ENCODE measurements around the gene PKNOX2. TPM values are rescaled to one million over a fixed set of nuclear protein-coding genes. Genes with fewer than 3 reads are reported as not detected.

The PKNOX2 gene, protein sequence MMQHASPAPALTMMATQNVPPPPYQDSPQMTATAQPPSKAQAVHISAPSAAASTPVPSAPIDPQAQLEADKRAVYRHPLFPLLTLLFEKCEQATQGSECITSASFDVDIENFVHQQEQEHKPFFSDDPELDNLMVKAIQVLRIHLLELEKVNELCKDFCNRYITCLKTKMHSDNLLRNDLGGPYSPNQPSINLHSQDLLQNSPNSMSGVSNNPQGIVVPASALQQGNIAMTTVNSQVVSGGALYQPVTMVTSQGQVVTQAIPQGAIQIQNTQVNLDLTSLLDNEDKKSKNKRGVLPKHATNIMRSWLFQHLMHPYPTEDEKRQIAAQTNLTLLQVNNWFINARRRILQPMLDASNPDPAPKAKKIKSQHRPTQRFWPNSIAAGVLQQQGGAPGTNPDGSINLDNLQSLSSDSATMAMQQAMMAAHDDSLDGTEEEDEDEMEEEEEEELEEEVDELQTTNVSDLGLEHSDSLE
- total RNA-seq = 7.6 TPM
- long read RNA-seq, partial matches to known transcripts = 0 of 4 reads
- long read RNA-seq, other reads (novel, unspliced or antisense) = 4 of 4 reads

DNA sequence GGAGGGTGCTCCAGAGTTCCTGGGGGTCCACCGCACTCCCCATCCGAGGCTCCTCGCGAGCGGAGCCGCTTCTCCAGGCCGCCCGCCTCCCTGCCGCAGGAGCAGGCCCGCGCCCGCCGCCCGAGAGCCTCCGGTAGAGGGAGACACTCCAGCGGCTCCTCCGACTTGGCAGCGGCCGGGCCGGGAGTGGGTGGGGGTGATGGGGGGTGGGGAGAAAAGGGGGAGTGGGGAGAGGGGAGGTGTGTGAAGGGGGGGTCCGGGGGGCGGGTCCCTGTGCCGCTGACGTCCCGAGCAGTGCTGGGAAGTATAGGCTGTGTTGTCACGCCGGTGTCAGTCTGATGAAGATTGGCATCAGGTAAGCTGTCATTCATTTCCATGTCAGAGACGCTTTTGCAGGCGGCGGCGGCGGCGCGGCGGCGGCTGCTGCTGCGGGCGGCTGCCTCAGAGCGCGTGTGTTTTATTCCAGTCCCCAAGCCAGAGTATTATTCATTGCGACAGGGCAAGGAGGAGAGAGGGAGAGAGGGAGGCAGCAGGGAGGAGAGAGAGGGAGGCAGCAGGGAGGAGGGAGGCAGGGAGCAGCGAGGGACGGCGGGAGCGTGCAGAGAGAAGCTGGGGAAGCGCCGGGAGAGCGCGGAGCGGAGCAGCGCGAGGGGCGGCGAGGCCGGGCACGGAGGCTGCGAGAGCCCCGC is at the start of gene PKNOX2:
Gene PKNOX2, plus strand, starts transcription at position 330 of the 689 bp plus-strand sequence. CDS start 186,555 bp downstream, outside the sequence.
- ATAC-seq (peak; percentile 84), DNase-seq (peak; percentile 90)
- intact Hi-C loops (cut with micrococcal nuclease) = loop anchor here (10.0 kb wide), 2 partner anchors 190 to 240 kb away; no protein-coding TSS in a partner anchor

DNA sequence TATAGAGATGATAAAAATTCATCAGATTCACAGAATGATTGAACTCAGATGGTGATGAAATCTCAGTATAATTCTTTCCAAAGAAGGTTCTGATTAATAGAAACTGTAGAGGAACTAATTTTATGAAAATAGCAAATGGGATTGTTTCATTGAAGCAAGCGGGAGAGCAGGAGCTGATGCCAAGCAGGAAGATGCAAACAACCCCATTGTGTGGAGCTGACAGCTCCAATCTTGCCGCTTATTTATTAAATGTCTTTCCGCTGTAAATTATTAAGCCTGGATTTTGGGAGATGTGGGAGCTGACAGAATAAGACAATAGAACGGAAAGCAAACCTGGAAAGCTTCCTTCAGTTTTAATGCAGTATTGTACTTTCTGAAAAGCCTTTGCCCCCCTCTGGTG is 47.1 kb upstream of the PKNOX2 start:
- no peak for ATAC-seq
- DNase-seq = no peak
- intact Hi-C loops (cut with micrococcal nuclease) = no loop called here

DNA sequence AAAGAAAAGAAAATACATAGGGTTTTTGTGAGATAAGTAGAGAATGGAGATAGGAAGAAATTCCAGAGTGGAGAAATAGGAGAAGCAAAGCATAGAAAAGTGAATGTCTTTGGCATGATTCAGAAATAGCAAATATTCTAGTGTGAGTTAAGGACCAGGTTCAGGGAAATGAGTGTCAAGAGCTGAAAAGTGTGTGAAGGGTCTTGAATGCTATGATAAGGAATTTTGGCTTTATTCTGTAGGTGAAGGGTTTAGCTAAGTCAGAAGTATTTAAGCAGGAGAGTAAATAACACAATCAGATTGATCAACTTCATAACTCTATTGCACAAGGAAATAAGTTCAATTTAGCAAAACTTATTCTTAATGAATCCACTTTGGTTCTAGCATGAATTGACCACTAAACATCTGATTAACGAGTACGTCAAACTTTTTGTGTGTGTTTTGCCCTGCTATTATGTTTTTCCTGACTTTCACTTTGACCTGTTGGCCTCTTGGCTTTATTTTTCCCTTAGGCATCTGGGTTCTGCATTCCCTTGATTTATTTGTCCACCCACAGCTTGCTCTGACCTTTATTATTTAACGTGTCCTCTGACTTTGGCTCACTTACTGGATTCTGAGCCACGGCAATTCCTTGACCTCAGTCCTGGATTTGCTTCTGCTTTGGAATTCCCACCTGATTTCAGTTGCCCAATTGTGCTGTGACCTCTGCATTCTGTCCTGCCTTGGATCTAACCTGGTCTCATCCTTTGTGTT is 41.2 kb upstream of the PKNOX2 start:
- ATAC-seq = no peak
- intact Hi-C loops (cut with micrococcal nuclease) = no loop called here
- DNase-seq = no peak

DNA sequence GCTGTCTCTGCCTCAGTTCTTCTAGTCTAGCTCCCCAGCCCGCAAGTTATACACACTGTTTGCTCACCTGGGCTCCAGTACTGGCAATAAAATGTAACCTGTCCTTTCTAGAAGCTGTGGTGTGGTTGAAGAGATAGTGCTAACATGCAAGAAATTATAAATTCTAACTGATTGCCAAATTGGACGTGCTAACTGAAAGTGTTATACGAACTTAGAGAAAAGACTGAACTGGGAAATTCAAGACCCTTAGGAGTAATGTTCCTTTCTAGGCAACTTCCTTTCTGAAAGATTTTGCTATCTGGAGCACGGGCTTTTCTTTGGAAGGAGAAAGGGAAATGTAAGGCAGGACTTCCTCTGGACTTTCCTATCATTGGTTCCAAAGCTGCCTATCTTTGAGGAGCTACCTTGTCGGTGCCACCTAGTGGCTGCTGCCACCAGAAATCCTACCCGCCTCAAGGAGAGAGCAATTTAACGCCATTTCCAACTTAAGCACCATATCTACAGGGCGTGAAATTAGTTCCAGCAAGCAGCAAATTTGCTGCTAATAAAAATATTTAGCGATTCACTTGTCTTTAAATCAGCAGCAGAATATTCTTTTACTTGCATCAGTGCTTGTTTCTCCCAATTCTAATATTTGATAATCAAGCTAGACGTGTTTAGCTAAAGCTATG is 40.5 kb upstream of the PKNOX2 start:
- peak; percentile 53 for DNase-seq
- intact Hi-C loops (cut with micrococcal nuclease) = no loop called here
- ATAC-seq = peak; percentile 78

DNA sequence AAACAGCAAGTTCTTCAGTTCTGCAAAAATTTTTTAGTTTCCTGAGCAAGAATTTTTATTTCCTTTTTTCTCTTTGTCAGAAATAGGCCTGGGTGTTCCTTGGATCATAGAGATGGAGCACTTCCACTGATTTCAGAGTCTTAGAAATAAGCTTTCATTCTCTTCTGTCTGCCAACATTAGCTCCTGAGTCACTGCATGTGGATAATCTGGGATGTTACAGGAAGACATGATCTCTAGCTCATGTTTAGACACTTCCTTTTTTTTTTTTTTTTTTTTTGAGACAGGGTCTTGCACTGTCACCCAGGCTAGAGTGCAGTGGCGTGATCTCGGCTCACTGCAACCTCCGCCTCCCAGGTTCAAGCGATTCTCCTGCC is 39.9 kb upstream of the PKNOX2 start:
- ATAC-seq = no peak
- DNase-seq = no peak
- intact Hi-C loops (cut with micrococcal nuclease) = no loop called here

DNA sequence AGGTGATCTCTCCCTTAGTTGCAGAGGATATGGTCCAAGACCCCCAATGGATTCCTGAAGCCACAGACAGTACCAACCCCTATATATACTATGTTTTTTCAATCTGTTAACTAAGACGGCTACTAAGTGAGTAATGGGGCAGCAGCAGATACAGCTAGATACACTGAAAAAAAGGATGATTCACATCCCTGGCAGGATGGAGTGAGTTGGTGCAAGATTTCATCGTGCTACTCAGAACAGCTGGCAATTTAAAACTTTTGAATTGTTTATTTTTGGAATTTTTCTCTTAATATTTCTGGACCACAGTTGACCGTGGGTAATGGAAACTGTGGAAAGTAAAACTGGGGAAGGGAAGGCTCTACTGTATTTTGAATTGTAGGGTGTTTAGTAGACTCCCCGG is 36.1 kb upstream of the PKNOX2 start:
- intact Hi-C loops (cut with micrococcal nuclease) = no loop called here
- ATAC-seq (no peak), DNase-seq (no peak)

DNA sequence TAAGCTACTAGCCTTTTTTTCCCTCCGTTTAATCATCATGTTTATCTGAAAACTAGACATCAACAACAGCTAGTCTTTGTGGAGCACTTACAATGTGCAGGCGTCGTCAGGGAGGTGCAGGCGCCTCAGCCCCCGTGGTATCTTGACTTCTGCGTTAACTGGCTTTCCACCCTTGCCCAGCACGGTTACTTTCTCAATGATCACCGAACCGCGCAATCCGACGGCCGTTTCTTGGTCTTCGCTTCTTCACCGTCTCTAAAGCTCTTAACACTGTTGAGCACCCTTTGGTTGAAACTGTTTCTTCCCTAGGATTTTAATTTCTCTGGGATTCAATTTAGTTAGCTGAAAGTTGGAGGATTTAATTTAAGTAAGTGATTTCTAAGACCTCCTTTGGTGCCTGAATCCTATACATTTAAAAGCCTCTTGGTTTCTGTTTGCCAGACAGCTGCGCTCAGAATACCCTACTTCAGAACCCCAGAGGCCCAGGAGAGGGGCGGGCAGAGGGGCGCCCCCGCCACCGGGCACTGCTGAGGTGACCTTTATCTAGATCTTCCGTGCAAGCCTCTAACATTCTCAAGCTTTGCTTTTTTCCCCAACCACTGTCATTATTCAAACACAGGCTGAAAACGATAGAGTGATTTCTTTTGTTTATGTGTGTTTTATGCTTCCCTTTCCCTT is 35.1 kb upstream of the PKNOX2 start:
- no peak for ATAC-seq
- intact Hi-C loops (cut with micrococcal nuclease) = no loop called here
- DNase-seq = no peak

DNA sequence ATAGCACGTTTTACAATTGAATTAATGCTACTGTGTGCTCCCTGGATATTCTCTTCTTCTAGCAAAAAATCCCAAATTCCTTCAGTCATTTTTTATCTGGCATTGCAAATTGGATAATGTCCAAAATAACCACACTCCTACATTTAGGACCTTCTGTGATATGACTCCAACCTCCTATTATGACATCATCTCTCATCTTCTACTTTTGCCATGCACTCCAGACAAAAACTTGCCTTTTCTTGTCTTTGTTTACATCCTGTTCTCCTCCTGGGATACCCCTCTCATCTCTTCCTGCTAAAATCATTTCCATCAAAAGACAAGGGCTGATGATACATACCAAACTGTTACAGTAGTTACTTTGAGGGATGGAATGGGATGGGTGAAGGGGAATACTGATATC is 32.5 kb upstream of the PKNOX2 start:
- ATAC-seq (no peak), DNase-seq (no peak)
- intact Hi-C loops (cut with micrococcal nuclease) = no loop called here

DNA sequence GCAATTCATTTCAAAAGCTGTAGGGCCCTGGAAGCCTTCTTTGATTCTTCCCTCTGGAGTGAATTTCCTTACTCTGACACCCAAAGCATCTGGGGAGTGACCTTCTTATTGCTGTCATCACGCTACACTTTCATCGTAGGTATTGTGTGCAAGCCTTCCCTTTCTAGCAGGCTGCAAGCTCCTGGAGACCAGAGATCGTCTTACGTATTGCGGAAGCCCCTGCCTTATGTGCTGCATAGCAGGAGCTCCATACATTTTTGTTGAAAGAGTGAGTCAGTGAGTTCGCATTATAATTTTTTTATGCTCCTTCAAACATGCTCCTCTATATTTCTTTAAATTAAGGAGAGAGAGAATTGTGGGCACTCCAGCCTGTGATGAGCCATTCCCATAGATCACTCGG is 32.0 kb upstream of the PKNOX2 start:
- DNase-seq (no peak), ATAC-seq (no peak)
- intact Hi-C loops (cut with micrococcal nuclease) = no loop called here

DNA sequence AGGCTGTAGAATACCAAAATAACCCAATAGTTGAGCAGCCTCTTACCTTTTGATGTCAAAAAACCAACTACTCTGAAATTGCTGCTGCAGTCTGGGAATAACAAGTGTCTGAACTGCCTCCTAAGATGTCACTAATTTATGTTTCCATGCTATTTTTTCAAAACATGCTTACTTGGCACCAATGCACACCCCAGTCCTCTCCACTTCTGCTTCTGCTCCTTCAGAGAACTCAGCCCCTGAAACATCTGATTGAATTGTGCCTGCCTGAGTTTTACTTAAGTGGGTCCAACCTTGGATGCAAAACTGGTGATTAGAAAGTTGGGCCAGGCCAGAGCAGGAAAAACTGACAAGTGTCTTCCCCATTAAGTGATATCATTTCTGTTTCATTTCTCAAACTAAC is 28.6 kb upstream of the PKNOX2 start:
- no peak for DNase-seq
- intact Hi-C loops (cut with micrococcal nuclease) = no loop called here

DNA sequence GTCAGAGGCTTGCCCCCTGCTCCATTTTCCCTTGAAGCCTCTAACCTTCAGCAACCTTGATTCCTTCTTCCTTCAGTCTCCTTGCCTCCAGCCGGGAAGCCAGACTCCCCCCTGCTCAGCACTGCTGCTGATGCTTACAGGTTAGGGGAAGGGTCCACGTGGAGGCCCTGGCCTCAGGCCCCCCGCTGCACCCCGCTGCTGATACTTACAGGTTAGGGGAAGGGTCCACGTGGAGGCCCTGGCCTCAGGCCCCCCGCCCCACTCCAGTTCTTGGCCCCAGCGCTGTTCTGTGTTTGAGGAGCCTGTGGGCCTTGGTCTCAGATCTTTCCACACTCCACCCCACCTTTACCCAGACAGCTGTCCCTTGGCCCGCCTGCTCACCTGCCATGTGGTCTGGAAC is 25.6 kb upstream of the PKNOX2 start:
- intact Hi-C loops (cut with micrococcal nuclease) = no loop called here
- DNase-seq = no peak
- no peak for ATAC-seq

More for the DNA sequence above, 28.6 kb upstream of the PKNOX2 start:
- ATAC-seq = no peak

DNA sequence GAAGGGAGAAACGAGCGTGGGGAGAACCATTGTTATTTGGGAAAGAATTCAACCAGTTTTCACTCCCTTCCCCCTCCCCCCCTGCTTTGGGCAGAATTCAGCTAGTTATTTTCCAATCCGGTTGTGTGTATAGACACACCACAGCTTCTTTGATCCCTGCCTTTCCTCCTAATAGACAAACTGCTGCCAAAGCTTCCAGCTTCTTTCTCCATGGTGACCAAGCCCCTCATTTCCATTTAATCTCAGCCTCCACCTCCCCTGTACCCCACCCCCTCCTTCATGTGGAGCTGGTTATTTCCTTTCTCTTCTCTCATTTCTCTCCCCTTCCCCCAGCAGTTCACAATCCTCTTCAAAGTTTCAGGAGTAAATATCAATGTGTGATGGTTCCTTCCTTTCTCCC is 24.8 kb upstream of the PKNOX2 start:
- intact Hi-C loops (cut with micrococcal nuclease) = no loop called here
- no peak for DNase-seq
- ATAC-seq = no peak

DNA sequence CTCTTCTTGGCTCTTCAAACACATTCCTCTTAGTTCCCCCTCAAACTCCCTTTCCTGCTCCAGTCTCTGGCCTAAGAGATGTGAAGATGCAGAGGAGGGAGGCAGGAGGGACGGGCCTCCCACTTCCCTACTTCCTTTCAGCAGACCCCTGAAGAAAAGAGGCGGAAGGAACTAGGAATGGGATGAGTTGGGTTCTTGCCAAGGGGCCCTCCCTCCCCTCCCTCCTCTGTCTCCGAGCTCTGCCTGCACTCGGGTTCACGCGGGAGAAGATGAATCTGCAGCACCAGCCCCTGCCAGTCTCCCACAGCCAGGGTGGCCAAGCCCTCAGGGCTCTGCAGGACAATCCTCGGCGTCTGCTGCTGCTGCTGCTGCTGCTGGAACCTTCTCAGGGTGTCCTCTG is 24.3 kb upstream of the PKNOX2 start:
- ATAC-seq (no peak), DNase-seq (no peak)
- intact Hi-C loops (cut with micrococcal nuclease) = no loop called here

DNA sequence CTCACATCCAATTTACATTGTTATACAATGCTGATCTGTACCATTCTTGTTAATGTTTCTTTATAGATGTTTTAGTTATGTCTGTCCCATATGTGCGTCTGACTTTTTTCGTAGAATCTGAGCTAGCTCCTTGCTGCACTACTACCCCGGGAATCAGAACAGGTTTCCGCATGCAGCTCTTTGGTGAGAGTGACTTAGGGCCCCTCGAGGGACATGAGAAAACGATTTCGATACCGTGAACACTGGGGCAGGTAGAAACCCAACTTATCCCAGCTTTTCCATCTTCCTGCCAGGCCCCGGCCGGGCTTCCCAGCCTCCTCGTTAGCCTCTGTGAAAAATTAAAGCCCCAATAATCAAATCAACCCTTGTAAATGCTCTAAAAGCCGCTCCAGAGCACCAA is 23.4 kb upstream of the PKNOX2 start:
- ATAC-seq (no peak), DNase-seq (no peak)
- intact Hi-C loops (cut with micrococcal nuclease) = no loop called here

DNA sequence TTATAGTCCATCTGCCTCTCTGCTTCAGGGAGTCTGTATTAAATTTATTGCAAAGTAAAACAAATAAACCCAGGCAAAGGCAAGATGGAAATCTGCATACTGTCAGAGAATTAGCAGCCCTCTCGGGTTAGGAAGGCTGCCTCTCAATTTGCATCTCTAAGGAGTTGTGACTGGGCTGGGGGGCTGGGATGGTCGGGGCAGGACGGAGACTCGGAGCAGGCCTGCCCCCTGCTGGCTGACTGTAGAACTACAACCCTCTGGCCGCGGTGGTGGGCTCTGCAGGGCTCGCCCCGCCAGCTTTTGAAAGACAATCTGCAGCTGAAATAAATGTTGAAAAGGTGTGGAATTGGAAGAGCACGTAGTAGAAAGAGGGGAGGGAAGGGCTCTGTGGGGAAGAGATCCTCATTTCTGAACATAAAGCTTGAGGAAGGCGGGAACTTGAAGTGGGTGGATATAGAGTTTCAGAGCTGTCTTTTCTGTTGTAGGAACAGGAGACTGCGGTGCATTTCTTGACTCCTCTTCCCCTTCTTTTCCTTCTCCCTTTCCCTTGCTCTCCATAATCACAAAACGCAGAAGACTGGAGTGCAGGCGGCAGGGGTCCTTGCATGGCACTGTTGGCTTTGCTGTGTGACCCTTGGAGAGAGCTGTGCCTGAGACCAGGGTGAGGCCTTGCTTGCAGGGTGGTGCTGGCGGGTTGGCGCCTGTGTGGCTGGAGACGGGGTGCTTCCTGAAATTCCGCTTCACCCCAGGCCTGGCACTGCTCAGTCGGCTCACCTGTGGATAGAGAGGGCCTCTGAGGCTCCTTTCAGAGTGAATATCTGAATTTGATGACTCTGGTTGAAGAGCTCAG is 22.6 kb upstream of the PKNOX2 start:
- peak; percentile 63 for DNase-seq
- peak; percentile 74 for ATAC-seq
- intact Hi-C loops (cut with micrococcal nuclease) = no loop called here

DNA sequence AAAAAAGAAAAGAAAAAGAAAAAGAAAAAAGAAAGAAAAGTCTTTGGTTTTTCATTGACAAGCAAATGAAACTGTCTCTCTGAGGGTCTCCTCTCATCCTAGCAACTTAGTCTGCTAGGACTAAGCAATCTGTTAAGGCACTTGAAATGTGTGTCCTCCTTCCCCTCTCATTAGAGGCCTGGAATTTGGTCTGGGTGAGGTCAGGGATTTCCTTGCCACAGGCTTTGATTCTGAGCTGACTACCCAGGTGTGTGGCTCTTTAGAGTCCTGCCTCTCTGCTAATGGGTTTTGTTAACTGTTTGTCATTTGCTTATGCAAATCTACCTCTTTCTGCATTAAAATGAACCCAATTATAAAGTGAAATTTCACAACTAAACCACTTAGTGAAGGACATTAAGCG is 18.3 kb upstream of the PKNOX2 start:
- DNase-seq (no peak), ATAC-seq (no peak)
- intact Hi-C loops (cut with micrococcal nuclease) = no loop called here

DNA sequence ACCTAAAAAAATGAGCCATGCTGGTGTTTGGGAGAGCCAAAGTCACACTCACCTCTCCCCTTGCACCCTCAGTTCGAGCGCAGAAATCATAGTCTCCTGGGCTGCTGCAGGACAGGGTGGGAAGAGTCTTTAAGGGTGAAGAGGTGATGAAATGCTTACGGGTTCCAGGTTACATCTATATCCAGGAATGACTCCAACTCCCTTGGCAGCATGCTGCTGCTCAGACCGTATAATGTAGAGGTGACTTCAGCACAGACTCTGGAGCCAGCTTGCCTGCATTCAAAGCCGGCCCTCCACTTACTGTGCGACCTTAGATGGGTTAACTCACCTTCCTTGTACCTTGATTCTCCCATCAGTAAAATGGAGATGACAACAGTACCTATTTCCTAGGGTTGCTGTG is 17.3 kb upstream of the PKNOX2 start:
- DNase-seq (no peak), ATAC-seq (peak; percentile 83)
- intact Hi-C loops (cut with micrococcal nuclease) = no loop called here

DNA sequence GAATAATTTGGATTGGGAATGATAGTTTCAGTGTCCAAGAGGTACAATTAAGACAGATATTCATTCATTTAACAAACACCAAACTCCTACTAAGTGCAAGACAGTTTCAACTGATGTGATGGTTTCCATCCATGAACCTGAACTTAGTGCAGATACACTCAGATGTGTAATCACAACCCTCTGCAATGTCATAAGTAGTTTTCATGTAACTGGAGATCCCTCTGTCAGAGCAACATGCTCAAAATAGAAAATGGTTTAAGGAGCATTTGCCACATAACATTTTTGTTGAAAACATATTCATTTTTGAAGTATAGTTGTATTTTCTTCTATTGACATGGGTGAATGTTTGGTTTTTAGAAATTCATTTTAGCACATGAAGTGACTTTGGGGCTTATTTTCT is 16.5 kb upstream of the PKNOX2 start:
- no peak for DNase-seq
- no peak for ATAC-seq
- intact Hi-C loops (cut with micrococcal nuclease) = no loop called here

All from left ventricle myocardium superior (tissue), 1 donor.